Spleen (tissue), 11 donors: ENCODE data around the gene SLC1A7. TPM values are rescaled to one million over a fixed set of nuclear protein-coding genes. Genes with fewer than 3 reads are reported as not detected.

Experiments used
- DNase-seq: peaks from one replicate; pipeline ENCODE4 v3.0.0-alpha.2; 2020
- H3K27ac ChIP-seq, 8 donors: fragments of 200-600 bp; sonication (generic) in 7 of 8; 1 replicate in 4 of 8; 2 replicates in 4 of 8; pipeline versions ENCODE4 v1.5.0 to v1.8.0; 2016 to 2021; ENCODE audit warnings: inconsistent platforms in 4 of 8, mild to moderate bottlenecking in 4 of 8, moderate library complexity in 1 of 8
- H3K27me3 ChIP-seq, 7 donors: fragments of 200-600 bp; sonication (generic) in 6 of 7; replicated peaks in 1 of 7; 1 replicate in 4 of 7; 2 replicates in 3 of 7; pipeline versions ENCODE4 v1.5.0 to v1.8.0; 2016 to 2021; ENCODE audit warnings: inconsistent platforms in 3 of 7, mild to moderate bottlenecking in 1 of 7
- H3K36me3 ChIP-seq, 6 donors: fragments of 200-600 bp; sonication (generic) in 5 of 6; 1 replicate in 4 of 6; 2 replicates in 2 of 6; pipeline versions ENCODE4 v1.5.0 to v1.8.0; 2016 to 2021; ENCODE audit warnings: inconsistent platforms in 2 of 6
- H3K4me1 ChIP-seq, 6 donors: fragments of 200-600 bp; sonication (generic) in 5 of 6; 1 replicate in 3 of 6; 2 replicates in 3 of 6; pipeline versions ENCODE4 v1.5.0 to v1.8.0; 2016 to 2021; ENCODE audit warnings: inconsistent platforms in 3 of 6
- H3K4me3 ChIP-seq, 8 donors: fragments of 200-600 bp; sonication (generic) in 7 of 8; 1 replicate in 4 of 8; 2 replicates in 4 of 8; pipeline versions ENCODE4 v1.5.0 to v1.8.0; 2016 to 2021; ENCODE audit warnings: inconsistent platforms in 4 of 8, mild to moderate bottlenecking in 4 of 8, moderate library complexity in 2 of 8
- H3K9me3 ChIP-seq, 8 donors: fragments of 200-600 bp; sonication (generic) in 7 of 8; 1 replicate in 4 of 8; 2 replicates in 4 of 8; pipeline versions ENCODE4 v1.5.0 to v1.8.0; 2016 to 2021; ENCODE audit warnings: inconsistent platforms in 4 of 8
- POLR2A ChIP-seq, 3 donors: fragments of 450-650 bp; IDR thresholded peaks; one replicate each; pipeline ENCODE4 v1.5.1; 2017; ENCODE audit warnings: antibody characterized with exemption in 3 of 3, mild to moderate bottlenecking in 1 of 3
- POLR2AphosphoS5 ChIP-seq, 3 donors: sonication (generic); formaldehyde crosslinking; IDR thresholded peaks; one replicate each; pipeline ENCODE4 v1.5.1; 2017; ENCODE audit warnings: antibody characterized with exemption in 3 of 3
- WGBS, 5 donors: extraction: QIAGEN DNeasy Blood & Tissue Kit in 3 of 5; methylation state at CpG; one replicate each; pipeline versions ENCODE4 v1.1.5 to v1.1.7; 2013 to 2018; 5-methylcytosine and 5-hydroxymethylcytosine counted together
- intact Hi-C: fragments of 100-400 bp; cut with DNase I; formaldehyde crosslinking; loops from one replicate; pipeline ENCODE4 v1.15.0; 2023; ENCODE audit warnings: low total_unique reads
- polyA plus RNA-seq, 3 donors: library from polyadenylated mRNA; stranded (reverse); fragments of 200-250 nt; gene quantifications; one replicate each; pipeline ENCODE4 v1.2.1, GENCODE V29; 2013
- total RNA-seq, 7 donors: library from RNA; depleted of rRNA in 3 of 7; stranded (reverse); fragments of >200 nt in 3 of 7; fragmentation: NEBNext Ultra II Directional in 4 of 7; extraction: Animal tissue kit (Norgen Biotek cat#: 25700) in 4 of 7; gene quantifications; one replicate each; pipeline versions ENCODE4 v1.1.0 to v1.2.1, GENCODE V29; 2016 to 2021
- TF ChIP-seq, protein P1 (sequence below), 11 experiments: fragments of 200-600 bp in 7 of 11; fragments of 450-650 bp in 4 of 11; sonication (generic) in 4 of 11; IDR thresholded peaks in 8 of 11; conservative IDR thresholded peaks in 3 of 11; 1 replicate in 7 of 11; 2 replicates in 4 of 11; pipeline versions ENCODE4 v1.4.0 to v1.8.0; 2016 to 2021; ENCODE audit warnings: antibody characterized with exemption in 11 of 11, inconsistent platforms in 4 of 11, mild to moderate bottlenecking in 1 of 11
- donor health status: healthy with polysubstance abuse.
- donor health status: DM: no; HTN: no; CAD: no; lungs with moderate emphysema.
- donor health status: DM: no; HTN: no; CAD: no.
- donor health status: Bipolar disorder and iron deficiency.
- donor health status: healthy.
- donor health status: DM: no; HTN: no; CAD: no.
- donor health status: DM: yes; HTN: yes; CAD: no.

The SLC1A7 gene
- total and polyA plus RNA-seq, 10 donors: 0.02 to 0.19 (median 0.08) TPM; not detected in 6

DNA sequence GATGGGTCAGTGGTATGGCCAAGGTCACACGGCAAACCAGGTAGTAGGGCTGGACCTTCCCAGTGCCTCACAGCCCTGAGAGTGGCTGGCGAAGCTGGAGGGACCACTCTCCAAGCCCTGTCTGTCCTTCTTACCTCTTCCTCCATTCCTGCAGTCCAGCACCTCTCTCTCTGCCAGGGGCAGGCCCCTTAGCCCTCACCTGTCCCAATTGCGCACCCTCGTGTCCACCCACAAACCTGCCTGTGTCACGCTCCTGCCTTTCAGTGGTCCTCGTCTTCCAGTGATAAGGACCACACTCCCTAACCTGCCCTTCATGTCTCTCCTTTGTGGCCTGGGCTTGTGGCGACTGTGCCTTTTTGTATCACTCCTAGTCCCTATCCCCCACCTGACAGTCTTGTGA, 77.0 kb downstream of the SLC1A7 start:
- intact Hi-C loops: no loop called here
- Histone ChIP-seq H3K36me3 (no peaks in the 10 kb centered on the region), H3K27me3 (peaks cover 4 to 50% (median 29%) of the 10 kb centered on the region in 7 donors), H3K27ac (no peak overlapping the region), H3K9me3 (no peaks in the 10 kb centered on the region), H3K4me3 (no peak overlapping the region), H3K4me1 (peaks cover 4 to 22% (median 19%) of the 10 kb centered on the region in 6 donors)
- 91 to 97% (median 93%) methylated on average over 7 of the region's 7 CpGs for WGBS, 5 donors
- TF ChIP-seq POLR2A (IDR thresholded peaks at IDR 0.05): no peak
- TF ChIP-seq, protein P1, sequence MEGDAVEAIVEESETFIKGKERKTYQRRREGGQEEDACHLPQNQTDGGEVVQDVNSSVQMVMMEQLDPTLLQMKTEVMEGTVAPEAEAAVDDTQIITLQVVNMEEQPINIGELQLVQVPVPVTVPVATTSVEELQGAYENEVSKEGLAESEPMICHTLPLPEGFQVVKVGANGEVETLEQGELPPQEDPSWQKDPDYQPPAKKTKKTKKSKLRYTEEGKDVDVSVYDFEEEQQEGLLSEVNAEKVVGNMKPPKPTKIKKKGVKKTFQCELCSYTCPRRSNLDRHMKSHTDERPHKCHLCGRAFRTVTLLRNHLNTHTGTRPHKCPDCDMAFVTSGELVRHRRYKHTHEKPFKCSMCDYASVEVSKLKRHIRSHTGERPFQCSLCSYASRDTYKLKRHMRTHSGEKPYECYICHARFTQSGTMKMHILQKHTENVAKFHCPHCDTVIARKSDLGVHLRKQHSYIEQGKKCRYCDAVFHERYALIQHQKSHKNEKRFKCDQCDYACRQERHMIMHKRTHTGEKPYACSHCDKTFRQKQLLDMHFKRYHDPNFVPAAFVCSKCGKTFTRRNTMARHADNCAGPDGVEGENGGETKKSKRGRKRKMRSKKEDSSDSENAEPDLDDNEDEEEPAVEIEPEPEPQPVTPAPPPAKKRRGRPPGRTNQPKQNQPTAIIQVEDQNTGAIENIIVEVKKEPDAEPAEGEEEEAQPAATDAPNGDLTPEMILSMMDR (IDR thresholded peaks at IDR 0.05 in 8 of 11, conservative IDR thresholded peaks at IDR 0.05 in 3 of 11): no peak
- DNase-seq: no peak

DNA sequence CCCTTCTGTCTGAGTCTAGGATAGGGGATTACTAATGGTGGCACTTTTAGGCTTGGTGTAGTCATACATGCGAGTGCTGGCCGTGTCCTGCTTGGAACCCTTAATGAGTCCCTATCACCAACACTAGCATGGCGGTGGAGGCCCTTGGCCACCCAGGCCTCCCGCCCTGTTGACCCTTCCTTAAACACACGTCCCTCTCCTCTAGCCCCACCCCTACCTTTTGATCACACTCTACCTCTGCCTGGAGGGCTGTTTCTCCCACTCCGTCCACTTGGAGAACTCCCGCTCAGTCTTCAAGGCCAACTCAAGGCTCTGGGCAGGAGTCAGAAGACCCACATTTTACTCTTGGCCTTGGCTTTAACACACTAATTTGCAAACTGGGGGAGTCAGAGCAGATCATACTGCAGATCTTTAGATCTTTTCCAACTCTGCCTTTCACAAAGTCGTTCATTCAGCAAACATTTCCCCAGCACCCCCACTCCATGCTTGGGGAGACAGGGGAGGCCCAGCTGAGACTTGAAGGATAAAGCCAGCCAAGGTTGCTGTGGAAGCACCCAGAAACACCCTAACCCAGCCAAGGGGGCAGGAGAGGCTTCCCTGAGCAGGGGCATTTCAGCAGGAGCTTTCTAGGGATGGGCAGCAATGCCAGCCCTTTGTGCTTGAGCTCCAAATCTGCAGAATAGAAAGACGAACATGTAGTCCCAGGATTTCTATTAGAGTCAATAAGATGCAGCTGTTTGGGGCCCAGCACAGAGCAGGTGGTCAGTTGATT, 78.5 kb downstream of the SLC1A7 start:
- intact Hi-C loops: no loop called here
- no peak overlapping the region for H3K4me3 ChIP-seq
- no peaks in the 10 kb centered on the region for H3K36me3 ChIP-seq

DNA sequence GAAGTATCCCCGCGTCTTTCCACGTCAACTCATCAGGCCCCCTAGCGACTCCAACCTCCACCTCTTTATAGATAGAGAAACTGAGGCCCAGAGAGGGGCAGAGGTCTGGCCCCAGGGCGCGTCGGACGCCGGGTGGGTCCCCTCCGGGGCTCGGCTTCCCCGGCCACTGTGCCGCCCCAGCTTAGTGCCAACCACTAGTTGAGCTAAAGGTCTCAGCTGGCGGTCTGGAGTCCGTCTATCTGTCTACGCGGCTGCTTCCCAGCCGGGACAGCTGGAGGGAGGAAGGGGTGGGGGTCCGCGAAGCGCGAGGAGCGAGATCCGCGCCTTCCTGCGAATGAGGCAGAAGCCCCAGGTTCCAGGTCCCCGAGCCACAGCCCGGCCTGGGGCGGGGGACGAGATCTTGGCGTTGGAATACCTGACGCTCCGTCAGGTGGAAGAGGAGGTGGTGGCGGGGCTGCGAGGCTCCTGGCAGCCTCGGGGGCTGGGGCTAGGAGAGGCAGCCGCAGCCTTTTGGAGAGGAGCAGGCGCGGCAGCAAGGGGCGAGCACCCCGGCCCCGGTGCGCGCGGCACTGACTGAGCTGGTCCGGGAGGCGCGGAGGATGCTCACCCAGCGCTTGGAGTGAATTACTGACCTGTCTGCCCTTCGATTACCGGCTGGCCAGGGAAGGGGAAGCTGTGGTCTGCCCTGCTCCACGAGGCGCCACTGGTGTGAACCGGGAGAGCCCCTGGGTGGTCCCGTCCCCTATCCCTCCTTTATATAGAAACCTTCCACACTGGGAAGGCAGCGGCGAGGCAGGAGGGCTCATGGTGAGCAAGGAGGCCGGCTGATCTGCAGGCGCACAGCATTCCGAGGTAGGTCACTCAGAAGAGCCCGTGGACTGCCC, 79.5 kb downstream of the SLC1A7 start:
- intact Hi-C loops: no loop called here
- Histone ChIP-seq H3K4me1 (peaks cover 4 to 22% (median 19%) of the 10 kb centered on the region in 6 donors), H3K27me3 (peaks cover 4 to 62% (median 34%) of the 10 kb centered on the region in 7 donors), H3K9me3 (no peaks in the 10 kb centered on the region), H3K4me3 (peak overlapping the region in 7 of 8 donors; percentile 19 to 62 (median 29)), H3K27ac (no peak overlapping the region), H3K36me3 (no peaks in the 10 kb centered on the region)
- no peak for DNase-seq
- WGBS, 5 donors: 12 to 21% (median 15%) methylated on average over 29 to 61 of the region's 61 CpGs
- TF ChIP-seq POLR2AphosphoS5 (IDR thresholded peaks at IDR 0.05) (no peak), POLR2A (IDR thresholded peaks at IDR 0.05) (no peak)
- TF ChIP-seq, protein P1 (IDR thresholded peaks at IDR 0.05 in 8 of 11, conservative IDR thresholded peaks at IDR 0.05 in 3 of 11): no peak

More for the DNA sequence above, 78.5 kb downstream of the SLC1A7 start:
- Histone ChIP-seq H3K27ac (no peak overlapping the region), H3K9me3 (no peaks in the 10 kb centered on the region), H3K27me3 (peaks cover 4 to 62% (median 34%) of the 10 kb centered on the region in 7 donors), H3K4me1 (peaks cover 4 to 22% (median 19%) of the 10 kb centered on the region in 6 donors)
- 89 to 96% (median 95%) methylated on average over 9 of the region's 9 CpGs for WGBS, 5 donors
- DNase-seq: no peak
- TF ChIP-seq, protein P1 (IDR thresholded peaks at IDR 0.05 in 8 of 11, conservative IDR thresholded peaks at IDR 0.05 in 3 of 11): no peak
- TF ChIP-seq POLR2AphosphoS5 (IDR thresholded peaks at IDR 0.05) (no peak), POLR2A (IDR thresholded peaks at IDR 0.05) (no peak)
